ENCODE measurements around the gene DLL3. TPM values are rescaled to one million over a fixed set of nuclear protein-coding genes. Genes with fewer than 3 reads are reported as not detected.
A peak's percentile ranks its signal among the peaks of the same experiment; 100 is the strongest.

DLL3 gene
- polyA plus RNA-seq, 2 donors: 0.04 TPM; not detected in 1

DNA sequence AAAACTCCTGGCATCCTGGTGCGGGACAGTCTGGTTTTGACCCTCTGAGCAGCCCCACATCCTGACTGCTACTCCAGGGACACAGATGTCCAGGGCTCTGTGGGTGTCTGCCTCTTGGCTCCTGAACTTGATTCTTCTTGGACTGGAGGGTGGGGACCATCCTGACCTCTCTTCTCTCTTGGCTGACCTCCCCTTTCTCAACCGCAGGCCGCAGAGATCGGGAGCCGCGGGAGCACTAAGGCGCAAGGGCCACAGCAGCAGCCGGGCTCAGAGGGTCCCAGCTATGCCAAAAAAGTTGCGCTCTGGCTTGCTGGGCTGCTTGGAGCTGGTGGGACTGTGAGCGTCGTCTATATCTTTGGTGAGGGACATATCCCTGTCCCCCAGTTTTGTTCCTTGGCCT is 17.1 kb upstream of the DLL3 start:
- peaks cover 3 to 8% of the 10 kb centered on the region in 2 donors for H3K4me1 ChIP-seq (ENCODE audit: control insufficient read depth in 2 of 2, insufficient read depth in 2 of 2, low read length in 1 of 2)
- H3K4me3 ChIP-seq (ENCODE audit: low read depth in 1 of 2, low read length in 2 of 2): peak overlapping the region; percentile 96 to 98
- no peaks in the 10 kb centered on the region for H3K9me3 ChIP-seq (ENCODE audit: control insufficient read depth in 2 of 2, insufficient read depth in 1 of 2, low read depth in 1 of 2, low read length in 1 of 2)
- no peaks in the 10 kb centered on the region for H3K27me3 ChIP-seq (ENCODE audit: control insufficient read depth in 1 of 2, insufficient read depth in 2 of 2, low read length in 2 of 2)
- H3K27ac ChIP-seq (ENCODE audit: low read depth in 2 of 2, low read length in 1 of 2): no peak overlapping the region
- H3K36me3 ChIP-seq (ENCODE audit: control insufficient read depth in 2 of 2, insufficient read depth in 2 of 2, low read length in 1 of 2): peaks cover 0 to 12% of the 10 kb centered on the region in 2 donors
- WGBS, 2 donors: 64% methylated on average over 11 of the region's 11 CpGs

DNA sequence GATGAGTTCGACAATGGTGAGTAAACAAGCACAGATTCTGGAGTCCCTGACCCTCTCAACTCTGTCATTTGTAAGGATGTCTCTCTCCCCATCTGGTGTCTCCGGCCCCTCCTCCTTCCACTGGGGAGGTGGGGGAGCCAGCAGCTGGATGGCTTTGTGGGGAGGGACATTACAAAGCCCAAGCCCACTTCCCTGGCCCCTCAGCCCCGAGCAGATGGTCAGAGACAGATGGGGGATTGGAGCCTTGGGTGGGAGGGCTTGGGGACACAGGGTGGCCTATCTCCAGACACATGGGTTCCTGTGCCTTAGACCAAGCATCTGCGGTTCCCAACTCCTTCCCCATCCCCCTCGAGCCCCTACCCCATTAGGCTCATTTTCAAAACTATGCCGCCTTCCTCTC is 15.6 kb upstream of the DLL3 start:
- H3K4me1 ChIP-seq (ENCODE audit: control insufficient read depth in 2 of 2, insufficient read depth in 2 of 2, low read length in 1 of 2): peaks cover 3 to 8% of the 10 kb centered on the region in 2 donors
- no peak overlapping the region for H3K27ac ChIP-seq (ENCODE audit: low read depth in 2 of 2, low read length in 1 of 2)
- no peak overlapping the region for H3K4me3 ChIP-seq (ENCODE audit: low read depth in 1 of 2, low read length in 2 of 2)
- peaks cover 3 to 20% of the 10 kb centered on the region in 2 donors for H3K36me3 ChIP-seq (ENCODE audit: control insufficient read depth in 2 of 2, insufficient read depth in 2 of 2, low read length in 1 of 2)
- 70 to 76% methylated on average over 6 of the region's 6 CpGs for WGBS, 2 donors
- no peaks in the 10 kb centered on the region for H3K27me3 ChIP-seq (ENCODE audit: control insufficient read depth in 1 of 2, insufficient read depth in 2 of 2, low read length in 2 of 2)
- no peaks in the 10 kb centered on the region for H3K9me3 ChIP-seq (ENCODE audit: control insufficient read depth in 2 of 2, insufficient read depth in 1 of 2, low read depth in 1 of 2, low read length in 1 of 2)

- H3K27ac ChIP-seq (ENCODE audit: low read depth in 2 of 2, low read length in 1 of 2): no peak overlapping the region
- H3K4me1 ChIP-seq (ENCODE audit: control insufficient read depth in 2 of 2, insufficient read depth in 2 of 2, low read length in 1 of 2): no peaks in the 10 kb centered on the region
- 78 to 83% methylated on average over 9 to 10 of the region's 10 CpGs for WGBS, 2 donors
- peaks cover 11 to 40% of the 10 kb centered on the region in 2 donors for H3K36me3 ChIP-seq (ENCODE audit: control insufficient read depth in 2 of 2, insufficient read depth in 2 of 2, low read length in 1 of 2)
- H3K9me3 ChIP-seq (ENCODE audit: control insufficient read depth in 2 of 2, insufficient read depth in 1 of 2, low read depth in 1 of 2, low read length in 1 of 2): no peaks in the 10 kb centered on the region
- no peaks in the 10 kb centered on the region for H3K27me3 ChIP-seq (ENCODE audit: control insufficient read depth in 1 of 2, insufficient read depth in 2 of 2, low read length in 2 of 2)
- H3K4me3 ChIP-seq (ENCODE audit: low read depth in 1 of 2, low read length in 2 of 2): no peak overlapping the region
Observed at GRCh38 chr19:39489756-39490155, 9.0 kb upstream of the DLL3 start.

DNA sequence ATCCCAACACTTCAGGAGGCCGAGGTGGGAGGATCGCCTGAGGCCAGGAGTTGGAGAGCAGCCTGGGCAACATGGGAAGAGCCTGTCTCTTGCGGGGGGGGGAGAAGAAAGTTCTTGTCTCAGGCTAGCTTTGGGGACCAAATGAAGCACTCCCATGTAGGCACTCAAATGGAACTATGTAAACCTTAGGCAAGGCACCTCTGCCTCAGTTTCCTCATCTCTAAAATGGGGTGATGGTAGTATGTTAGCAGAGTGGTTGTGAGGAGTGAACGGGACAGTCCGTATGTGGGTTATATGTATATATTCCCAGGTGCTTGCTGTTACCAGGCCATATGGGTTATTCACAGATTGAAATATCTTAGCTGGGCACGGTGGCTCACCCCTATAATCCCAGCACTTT is 6.5 kb upstream of the DLL3 start:
- Histone ChIP-seq H3K4me1 (ENCODE audit: control insufficient read depth in 2 of 2, insufficient read depth in 2 of 2, low read length in 1 of 2) (no peaks in the 10 kb centered on the region), H3K4me3 (ENCODE audit: low read depth in 1 of 2, low read length in 2 of 2) (no peak overlapping the region), H3K36me3 (ENCODE audit: control insufficient read depth in 2 of 2, insufficient read depth in 2 of 2, low read length in 1 of 2) (peaks cover 11 to 24% of the 10 kb centered on the region in 2 donors), H3K9me3 (ENCODE audit: control insufficient read depth in 2 of 2, insufficient read depth in 1 of 2, low read depth in 1 of 2, low read length in 1 of 2) (no peaks in the 10 kb centered on the region), H3K27ac (ENCODE audit: low read depth in 2 of 2, low read length in 1 of 2) (no peak overlapping the region), H3K27me3 (ENCODE audit: control insufficient read depth in 1 of 2, insufficient read depth in 2 of 2, low read length in 2 of 2) (no peaks in the 10 kb centered on the region)
- WGBS, 2 donors: 92 to 93% methylated on average over 6 of the region's 6 CpGs

DNA sequence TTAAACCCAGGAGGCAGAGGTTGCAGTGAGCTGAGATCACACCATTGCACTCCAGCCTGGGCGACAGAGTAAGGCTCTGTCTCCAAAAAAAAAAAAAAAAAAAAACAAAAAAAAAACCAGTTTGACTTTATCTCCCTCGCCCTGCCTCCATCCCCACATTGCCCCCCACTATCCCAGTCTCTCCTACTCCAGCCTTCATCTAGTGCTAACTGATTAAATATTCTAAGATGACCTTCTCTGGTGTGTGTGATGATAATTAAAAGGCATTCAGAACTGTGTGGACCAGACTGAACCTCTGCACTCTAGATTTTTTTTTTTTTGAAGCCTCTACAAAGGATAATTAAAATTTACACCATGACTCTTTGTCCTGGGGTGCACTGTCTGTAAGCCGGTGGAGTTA is 6.0 kb upstream of the DLL3 start:
- no peak overlapping the region for H3K4me3 ChIP-seq (ENCODE audit: low read depth in 1 of 2, low read length in 2 of 2)
- no peak overlapping the region for H3K27ac ChIP-seq (ENCODE audit: low read depth in 2 of 2, low read length in 1 of 2)
- no peaks in the 10 kb centered on the region for H3K27me3 ChIP-seq (ENCODE audit: control insufficient read depth in 1 of 2, insufficient read depth in 2 of 2, low read length in 2 of 2)
- 87 to 90% methylated on average over 2 to 3 of the region's 3 CpGs for WGBS, 2 donors
- H3K9me3 ChIP-seq (ENCODE audit: control insufficient read depth in 2 of 2, insufficient read depth in 1 of 2, low read depth in 1 of 2, low read length in 1 of 2): no peaks in the 10 kb centered on the region
- peaks cover 0 to 2% of the 10 kb centered on the region in 2 donors for H3K4me1 ChIP-seq (ENCODE audit: control insufficient read depth in 2 of 2, insufficient read depth in 2 of 2, low read length in 1 of 2)
- H3K36me3 ChIP-seq (ENCODE audit: control insufficient read depth in 2 of 2, insufficient read depth in 2 of 2, low read length in 1 of 2): peaks cover 11 to 23% of the 10 kb centered on the region in 2 donors

- no peak overlapping the region for H3K4me3 ChIP-seq (ENCODE audit: low read depth in 1 of 2, low read length in 2 of 2)
- H3K36me3 ChIP-seq (ENCODE audit: control insufficient read depth in 2 of 2, insufficient read depth in 2 of 2, low read length in 1 of 2): peaks cover 0 to 4% of the 10 kb centered on the region in 2 donors
- WGBS, 2 donors: 80 to 82% methylated on average over 5 of the region's 5 CpGs
- no peak overlapping the region for H3K27ac ChIP-seq (ENCODE audit: low read depth in 2 of 2, low read length in 1 of 2)
- peaks cover 0 to 6% of the 10 kb centered on the region in 2 donors for H3K27me3 ChIP-seq (ENCODE audit: control insufficient read depth in 1 of 2, insufficient read depth in 2 of 2, low read length in 2 of 2)
- H3K4me1 ChIP-seq (ENCODE audit: control insufficient read depth in 2 of 2, insufficient read depth in 2 of 2, low read length in 1 of 2): peaks cover 2 to 3% of the 10 kb centered on the region in 2 donors
- no peaks in the 10 kb centered on the region for H3K9me3 ChIP-seq (ENCODE audit: control insufficient read depth in 2 of 2, insufficient read depth in 1 of 2, low read depth in 1 of 2, low read length in 1 of 2)
Observed at GRCh38 chr19:39494661-39495060, 4.1 kb upstream of the DLL3 start.

DNA sequence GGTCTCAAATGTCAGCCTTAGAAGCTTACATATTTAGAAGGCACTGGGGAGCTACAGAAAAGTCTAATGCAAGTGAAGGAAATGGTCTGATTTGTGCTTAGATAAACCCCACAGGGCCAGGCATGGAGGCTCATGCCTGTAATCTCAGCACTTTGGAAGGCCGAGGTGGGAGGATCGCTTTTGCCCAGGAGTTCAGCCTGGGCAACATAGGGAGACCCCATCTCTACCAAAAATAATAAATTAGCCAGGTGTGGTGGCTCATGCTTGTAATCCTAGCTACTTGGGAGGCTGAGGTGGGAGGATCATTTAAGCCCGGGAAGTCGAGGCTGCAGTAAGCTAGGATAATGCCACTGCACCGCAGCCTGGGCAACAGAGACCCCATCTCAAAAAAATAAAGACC is 2.7 kb upstream of the DLL3 start:
- Histone ChIP-seq H3K4me3 (ENCODE audit: low read depth in 1 of 2, low read length in 2 of 2) (no peak overlapping the region), H3K36me3 (ENCODE audit: control insufficient read depth in 2 of 2, insufficient read depth in 2 of 2, low read length in 1 of 2) (no peaks in the 10 kb centered on the region), H3K27ac (ENCODE audit: low read depth in 2 of 2, low read length in 1 of 2) (no peak overlapping the region), H3K27me3 (ENCODE audit: control insufficient read depth in 1 of 2, insufficient read depth in 2 of 2, low read length in 2 of 2) (peaks cover 0 to 6% of the 10 kb centered on the region in 2 donors), H3K9me3 (ENCODE audit: control insufficient read depth in 2 of 2, insufficient read depth in 1 of 2, low read depth in 1 of 2, low read length in 1 of 2) (no peaks in the 10 kb centered on the region), H3K4me1 (ENCODE audit: control insufficient read depth in 2 of 2, insufficient read depth in 2 of 2, low read length in 1 of 2) (peaks cover 2 to 3% of the 10 kb centered on the region in 2 donors)
- WGBS, 2 donors: 81 to 86% methylated on average over 5 of the region's 5 CpGs

DNA sequence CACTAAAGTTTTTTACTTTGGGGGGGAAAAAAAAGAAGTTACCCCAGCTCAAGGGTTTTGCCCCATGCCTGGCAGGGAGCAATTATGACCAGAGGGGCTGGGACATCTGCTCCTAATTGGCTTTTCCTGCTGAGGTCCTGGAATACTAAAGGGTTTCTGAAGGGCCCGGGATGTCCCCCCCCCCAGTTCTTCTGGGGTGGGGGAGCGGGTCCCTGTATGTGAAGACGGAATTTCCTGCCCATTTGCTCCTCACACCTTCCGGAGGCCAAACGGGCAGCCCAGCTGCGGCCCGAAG is 1.1 kb upstream of the DLL3 start:
- Histone ChIP-seq H3K4me3 (ENCODE audit: low read depth in 1 of 2, low read length in 2 of 2) (no peak overlapping the region), H3K9me3 (ENCODE audit: control insufficient read depth in 2 of 2, insufficient read depth in 1 of 2, low read depth in 1 of 2, low read length in 1 of 2) (no peaks in the 10 kb centered on the region), H3K36me3 (ENCODE audit: control insufficient read depth in 2 of 2, insufficient read depth in 2 of 2, low read length in 1 of 2) (no peaks in the 10 kb centered on the region), H3K4me1 (ENCODE audit: control insufficient read depth in 2 of 2, insufficient read depth in 2 of 2, low read length in 1 of 2) (peaks cover 2 to 3% of the 10 kb centered on the region in 2 donors), H3K27ac (ENCODE audit: low read depth in 2 of 2, low read length in 1 of 2) (no peak overlapping the region), H3K27me3 (ENCODE audit: control insufficient read depth in 1 of 2, insufficient read depth in 2 of 2, low read length in 2 of 2) (peaks cover 0 to 6% of the 10 kb centered on the region in 2 donors)
- 1% methylated on average over 7 of the region's 7 CpGs for WGBS, 2 donors

GRCh38 chr19:39497996-39498797 is 550 bp upstream of the DLL3 start:
- Histone ChIP-seq H3K27me3 (ENCODE audit: control insufficient read depth in 1 of 2, insufficient read depth in 2 of 2, low read length in 2 of 2) (peaks cover 0 to 6% of the 10 kb centered on the region in 2 donors), H3K4me1 (ENCODE audit: control insufficient read depth in 2 of 2, insufficient read depth in 2 of 2, low read length in 1 of 2) (peaks cover 3 to 4% of the 10 kb centered on the region in 2 donors), H3K4me3 (ENCODE audit: low read depth in 1 of 2, low read length in 2 of 2) (no peak overlapping the region), H3K9me3 (ENCODE audit: control insufficient read depth in 2 of 2, insufficient read depth in 1 of 2, low read depth in 1 of 2, low read length in 1 of 2) (peaks cover 0 to 2% of the 10 kb centered on the region in 2 donors), H3K27ac (ENCODE audit: low read depth in 2 of 2, low read length in 1 of 2) (no peak overlapping the region), H3K36me3 (ENCODE audit: control insufficient read depth in 2 of 2, insufficient read depth in 2 of 2, low read length in 1 of 2) (no peaks in the 10 kb centered on the region)
- 2% methylated on average over 40 of the region's 40 CpGs for WGBS, 2 donors

DNA sequence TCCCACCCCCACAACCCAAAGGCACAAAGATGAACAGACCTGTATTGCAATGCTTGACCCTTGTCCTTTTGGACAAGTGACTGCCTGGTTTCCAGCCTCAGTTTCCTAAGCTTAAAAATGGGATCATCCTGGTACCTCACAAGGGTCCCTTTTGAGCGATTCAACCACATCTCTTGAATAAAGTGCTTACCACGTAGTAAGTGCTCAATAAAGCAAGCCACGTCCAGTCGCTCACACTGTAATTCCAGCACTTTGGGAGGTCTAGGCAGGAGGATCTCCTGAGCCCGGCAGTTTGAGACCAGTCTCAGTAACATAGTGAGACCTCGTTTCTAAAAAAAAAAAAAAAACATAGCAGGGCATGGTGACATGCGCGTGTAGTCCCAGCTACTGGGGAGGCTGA is 1.2 kb downstream of the DLL3 start:
- Histone ChIP-seq H3K27ac (ENCODE audit: low read depth in 2 of 2, low read length in 1 of 2) (no peak overlapping the region), H3K36me3 (ENCODE audit: control insufficient read depth in 2 of 2, insufficient read depth in 2 of 2, low read length in 1 of 2) (no peaks in the 10 kb centered on the region), H3K9me3 (ENCODE audit: control insufficient read depth in 2 of 2, insufficient read depth in 1 of 2, low read depth in 1 of 2, low read length in 1 of 2) (peaks cover 0 to 2% of the 10 kb centered on the region in 2 donors), H3K4me3 (ENCODE audit: low read depth in 1 of 2, low read length in 2 of 2) (no peak overlapping the region), H3K27me3 (ENCODE audit: control insufficient read depth in 1 of 2, insufficient read depth in 2 of 2, low read length in 2 of 2) (peaks cover 0 to 6% of the 10 kb centered on the region in 2 donors), H3K4me1 (ENCODE audit: control insufficient read depth in 2 of 2, insufficient read depth in 2 of 2, low read length in 1 of 2) (peaks cover 3 to 4% of the 10 kb centered on the region in 2 donors)
- 77 to 81% methylated on average over 8 of the region's 8 CpGs for WGBS, 2 donors

All from esophagus (tissue), 2 donors.